MM.1S (cell line): ENCODE results near the gene SUGP2.

Experiments used
- DNase-seq: peaks from one replicate; pipeline ENCODE4 v3.0.0-alpha.2; 2015
- H2AFZ ChIP-seq: fragments of 300-600 bp; sonication (generic); 2 replicates; pipeline ENCODE4 v1.6.0; 2016; ENCODE audit warnings: antibody characterized with exemption, low read length
- H3F3A ChIP-seq: fragments of 300-600 bp; sonication (generic); 2 replicates; pipeline ENCODE4 v1.6.1; 2016; ENCODE audit warnings: mild to moderate bottlenecking, antibody characterized with exemption, low read length, moderate library complexity, mixed read lengths; ENCODE audit not compliant: insufficient read depth
- H3K27ac ChIP-seq: fragments of 300-600 bp; sonication (generic); 2 replicates; pipeline ENCODE4 v1.5.1; 2016; ENCODE audit warnings: mild to moderate bottlenecking, low read length
- H3K27me3 ChIP-seq: fragments of 300-600 bp; sonication (generic); replicated peaks from 2 replicates; pipeline ENCODE4 v1.6.0; 2016; ENCODE audit warnings: low read length; ENCODE audit not compliant: insufficient read depth
- H3K36me3 ChIP-seq: fragments of 300-600 bp; sonication (generic); replicated peaks from 2 replicates; pipeline ENCODE4 v1.6.1; 2016; ENCODE audit warnings: mild to moderate bottlenecking, low read length, mixed read lengths; ENCODE audit not compliant: insufficient read depth
- H3K4me1 ChIP-seq: fragments of 300-600 bp; sonication (generic); 2 replicates; pipeline ENCODE4 v1.6.1; 2016; ENCODE audit warnings: low read length, mixed read lengths
- H3K4me2 ChIP-seq: fragments of 300-600 bp; sonication (generic); 2 replicates; pipeline ENCODE4 v1.6.0; 2016; ENCODE audit warnings: low read depth, low read length
- H3K4me3 ChIP-seq: fragments of 300-600 bp; sonication (generic); 2 replicates; pipeline ENCODE4 v1.5.1; 2016; ENCODE audit warnings: low read length, mixed read lengths
- H3K79me2 ChIP-seq: fragments of 300-600 bp; sonication (generic); 2 replicates; pipeline ENCODE4 v1.6.1; 2016; ENCODE audit warnings: mixed run types, low read length, mixed read lengths
- H3K9ac ChIP-seq: fragments of 300-600 bp; sonication (generic); 2 replicates; pipeline ENCODE4 v1.6.1; 2016; ENCODE audit warnings: low read length, mixed read lengths
- H3K9me2 ChIP-seq: fragments of 300-600 bp; sonication (generic); replicated peaks from 2 replicates; pipeline ENCODE4 v1.6.1; 2016; ENCODE audit warnings: mild to moderate bottlenecking, low read length, mixed read lengths; ENCODE audit not compliant: insufficient read depth
- H3K9me3 ChIP-seq: fragments of 300-600 bp; sonication (generic); replicated peaks from 2 replicates; pipeline ENCODE4 v1.6.1; 2016; ENCODE audit warnings: mild to moderate bottlenecking, low read length, mixed read lengths; ENCODE audit not compliant: insufficient read depth
- H4K20me1 ChIP-seq: fragments of 300-600 bp; sonication (generic); 2 replicates; pipeline ENCODE4 v1.6.1; 2016; ENCODE audit warnings: mild to moderate bottlenecking, low read length, moderate library complexity, mixed read lengths; ENCODE audit not compliant: insufficient read depth
- EZH2 ChIP-seq: fragments of 300-600 bp; sonication (generic); optimal IDR thresholded peaks from 2 replicates; pipeline ENCODE3; 2017; ENCODE audit warnings: low read depth, mild to moderate bottlenecking, antibody characterized with exemption, low read length, mixed read lengths
- EZH2phosphoT487 ChIP-seq: fragments of 300-600 bp; sonication (generic); IDR thresholded peaks from 2 replicates; pipeline ENCODE4 v1.6.1; 2018; ENCODE audit warnings: antibody characterized with exemption, low read length
- TF ChIP-seq, protein P1 (sequence below): fragments of 300-600 bp; sonication (generic); IDR thresholded peaks from 2 replicates; pipeline ENCODE4 v1.5.1; 2016; ENCODE audit warnings: antibody characterized with exemption, low read length, mixed read lengths

The SUGP2 gene

DNA sequence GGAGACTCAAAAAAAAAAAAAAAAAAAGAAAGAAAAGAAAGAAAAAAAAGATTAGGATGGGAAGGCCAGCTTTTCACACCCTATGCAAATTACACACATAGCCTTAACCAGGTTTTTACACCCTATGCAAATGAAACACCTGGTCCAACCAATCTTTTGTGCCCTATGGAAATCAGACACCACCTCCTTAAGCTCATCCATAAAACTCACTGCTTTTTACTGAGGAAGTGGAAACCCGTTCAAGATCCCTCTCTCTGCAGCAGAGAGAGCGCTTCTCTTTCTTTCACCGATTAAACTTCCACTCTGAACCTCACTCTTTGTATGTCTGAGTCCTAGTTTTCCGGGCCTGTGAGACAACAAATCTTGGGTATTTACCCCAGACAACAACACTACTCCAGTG lies 67.0 kb downstream of the SUGP2 start:
- Histone ChIP-seq H3K4me1 (no peaks in the 10 kb centered on the region), H3K79me2 (no peaks in the 10 kb centered on the region), H2AFZ (no peak overlapping the region), H3K4me3 (no peak overlapping the region), H3K36me3 (no peaks in the 10 kb centered on the region), H3K27me3 (no peaks in the 10 kb centered on the region), H3K27ac (no peak overlapping the region), H4K20me1 (no peaks in the 10 kb centered on the region), H3K9me3 (no peaks in the 10 kb centered on the region), H3K9ac (no peak overlapping the region), H3K4me2 (no peak overlapping the region), H3K9me2 (no peaks in the 10 kb centered on the region), H3F3A (no peaks in the 10 kb centered on the region)
- DNase-seq: no peak
- TF ChIP-seq, protein P1, sequence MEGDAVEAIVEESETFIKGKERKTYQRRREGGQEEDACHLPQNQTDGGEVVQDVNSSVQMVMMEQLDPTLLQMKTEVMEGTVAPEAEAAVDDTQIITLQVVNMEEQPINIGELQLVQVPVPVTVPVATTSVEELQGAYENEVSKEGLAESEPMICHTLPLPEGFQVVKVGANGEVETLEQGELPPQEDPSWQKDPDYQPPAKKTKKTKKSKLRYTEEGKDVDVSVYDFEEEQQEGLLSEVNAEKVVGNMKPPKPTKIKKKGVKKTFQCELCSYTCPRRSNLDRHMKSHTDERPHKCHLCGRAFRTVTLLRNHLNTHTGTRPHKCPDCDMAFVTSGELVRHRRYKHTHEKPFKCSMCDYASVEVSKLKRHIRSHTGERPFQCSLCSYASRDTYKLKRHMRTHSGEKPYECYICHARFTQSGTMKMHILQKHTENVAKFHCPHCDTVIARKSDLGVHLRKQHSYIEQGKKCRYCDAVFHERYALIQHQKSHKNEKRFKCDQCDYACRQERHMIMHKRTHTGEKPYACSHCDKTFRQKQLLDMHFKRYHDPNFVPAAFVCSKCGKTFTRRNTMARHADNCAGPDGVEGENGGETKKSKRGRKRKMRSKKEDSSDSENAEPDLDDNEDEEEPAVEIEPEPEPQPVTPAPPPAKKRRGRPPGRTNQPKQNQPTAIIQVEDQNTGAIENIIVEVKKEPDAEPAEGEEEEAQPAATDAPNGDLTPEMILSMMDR: no peak
- TF ChIP-seq EZH2: no peak
- TF ChIP-seq EZH2phosphoT487: no peak

DNA sequence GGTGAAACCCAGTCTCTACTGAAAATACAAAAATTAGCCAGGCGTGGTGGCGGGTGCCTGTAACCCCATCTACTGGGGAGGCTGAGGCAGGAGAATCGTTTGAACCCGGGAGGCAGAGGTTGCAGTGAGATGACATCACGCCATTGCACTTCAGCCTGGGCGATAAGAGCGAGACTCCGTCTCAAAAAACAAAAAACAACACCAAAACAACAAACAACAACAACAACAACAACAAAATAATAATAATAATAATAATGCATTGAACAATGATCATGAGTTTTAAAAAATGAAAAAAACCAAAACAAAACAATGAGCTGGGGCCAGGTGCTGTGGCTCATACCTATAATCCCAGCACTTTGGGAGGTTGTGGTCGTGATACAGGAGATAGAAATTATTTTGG lies 69.2 kb downstream of the SUGP2 start:
- Histone ChIP-seq H3K27me3 (no peaks in the 10 kb centered on the region), H3K4me1 (no peaks in the 10 kb centered on the region), H3K4me2 (no peak overlapping the region), H3K79me2 (no peaks in the 10 kb centered on the region), H3K9me3 (no peaks in the 10 kb centered on the region), H3K9me2 (no peaks in the 10 kb centered on the region), H3K4me3 (no peak overlapping the region), H3K27ac (no peak overlapping the region), H3F3A (no peaks in the 10 kb centered on the region), H4K20me1 (no peaks in the 10 kb centered on the region), H3K36me3 (no peaks in the 10 kb centered on the region), H2AFZ (no peak overlapping the region), H3K9ac (no peak overlapping the region)
- TF ChIP-seq EZH2phosphoT487 (no peak), EZH2 (no peak)
- TF ChIP-seq, protein P1: no peak
- DNase-seq: no peak

DNA sequence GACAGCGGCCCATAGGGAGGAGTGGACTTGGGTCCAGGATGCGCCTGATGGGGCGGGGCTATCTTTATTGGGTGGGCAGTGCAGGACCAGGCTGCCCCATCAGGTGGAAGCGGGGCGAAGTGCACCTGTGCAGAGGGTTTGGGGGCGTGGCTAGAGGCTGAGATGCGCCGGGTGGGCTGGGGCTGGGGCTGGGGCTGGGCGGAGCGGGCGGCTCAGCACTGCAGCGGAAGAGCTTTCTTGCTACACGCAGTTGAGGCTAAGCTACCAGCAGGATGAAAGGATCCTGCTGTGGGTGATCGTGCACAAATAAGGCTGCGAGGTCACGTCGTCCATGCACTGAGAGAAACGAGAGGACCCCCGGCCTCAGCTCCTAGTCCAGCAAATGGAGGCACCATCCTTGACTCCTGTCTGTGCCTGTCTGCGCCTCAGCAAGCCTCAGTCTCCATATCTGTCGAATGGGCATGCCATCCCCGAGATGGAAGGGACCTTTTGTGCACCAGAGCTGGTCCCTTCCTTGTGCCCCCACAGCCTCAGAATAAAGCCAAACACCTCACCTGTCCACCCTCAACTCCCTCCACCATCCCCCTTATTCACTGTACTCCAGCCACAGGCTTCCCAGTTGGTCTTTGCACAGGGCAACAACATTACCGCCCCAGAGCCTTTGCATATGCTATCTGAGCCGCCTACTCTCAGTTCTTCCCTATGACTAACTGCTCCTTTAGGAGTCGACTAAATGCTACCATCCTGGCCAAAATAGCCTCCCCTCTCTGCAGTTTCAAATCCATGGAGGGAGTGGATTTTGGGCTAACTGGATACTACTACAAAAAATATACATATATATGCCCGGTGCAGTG lies 71.3 kb downstream of the SUGP2 start:
- no peak overlapping the region for H3K9ac ChIP-seq
- H3K79me2 ChIP-seq: no peaks in the 10 kb centered on the region
- TF ChIP-seq EZH2 (no peak), EZH2phosphoT487 (no peak)
- TF ChIP-seq, protein P1: no peak
- no peak overlapping the region for H3K4me2 ChIP-seq
- H3K27ac ChIP-seq: no peak overlapping the region
- no peaks in the 10 kb centered on the region for H3K27me3 ChIP-seq
- no peaks in the 10 kb centered on the region for H3K9me2 ChIP-seq
- no peak overlapping the region for H3K4me3 ChIP-seq
- DNase-seq: no peak
- no peaks in the 10 kb centered on the region for H4K20me1 ChIP-seq
- no peaks in the 10 kb centered on the region for H3K9me3 ChIP-seq
- H2AFZ ChIP-seq: no peak overlapping the region
- H3K36me3 ChIP-seq: no peaks in the 10 kb centered on the region
- no peaks in the 10 kb centered on the region for H3F3A ChIP-seq
- H3K4me1 ChIP-seq: no peaks in the 10 kb centered on the region
